ENCODE results near the gene TUBG1.

DNA sequence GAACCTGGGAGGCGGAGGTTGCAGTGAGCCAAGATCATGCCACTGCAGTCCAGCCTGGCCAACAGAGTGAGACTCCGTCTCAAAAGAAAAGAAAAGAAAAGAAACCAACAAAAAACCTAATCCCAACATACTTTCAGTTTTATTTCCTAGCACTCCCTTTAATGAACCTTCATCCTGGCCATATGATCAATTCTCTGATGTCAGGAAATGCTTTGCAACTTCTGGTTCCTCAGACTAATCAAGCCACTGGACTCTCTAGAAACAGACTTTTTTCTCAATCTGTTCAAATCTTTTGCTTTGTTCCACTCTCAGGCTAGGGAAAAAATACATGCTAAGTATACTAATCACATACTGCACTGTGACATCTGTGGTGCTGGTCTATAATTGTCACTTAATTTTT lies 18.6 kb upstream of the TUBG1 start:
- TF ChIP-seq, protein P1, sequence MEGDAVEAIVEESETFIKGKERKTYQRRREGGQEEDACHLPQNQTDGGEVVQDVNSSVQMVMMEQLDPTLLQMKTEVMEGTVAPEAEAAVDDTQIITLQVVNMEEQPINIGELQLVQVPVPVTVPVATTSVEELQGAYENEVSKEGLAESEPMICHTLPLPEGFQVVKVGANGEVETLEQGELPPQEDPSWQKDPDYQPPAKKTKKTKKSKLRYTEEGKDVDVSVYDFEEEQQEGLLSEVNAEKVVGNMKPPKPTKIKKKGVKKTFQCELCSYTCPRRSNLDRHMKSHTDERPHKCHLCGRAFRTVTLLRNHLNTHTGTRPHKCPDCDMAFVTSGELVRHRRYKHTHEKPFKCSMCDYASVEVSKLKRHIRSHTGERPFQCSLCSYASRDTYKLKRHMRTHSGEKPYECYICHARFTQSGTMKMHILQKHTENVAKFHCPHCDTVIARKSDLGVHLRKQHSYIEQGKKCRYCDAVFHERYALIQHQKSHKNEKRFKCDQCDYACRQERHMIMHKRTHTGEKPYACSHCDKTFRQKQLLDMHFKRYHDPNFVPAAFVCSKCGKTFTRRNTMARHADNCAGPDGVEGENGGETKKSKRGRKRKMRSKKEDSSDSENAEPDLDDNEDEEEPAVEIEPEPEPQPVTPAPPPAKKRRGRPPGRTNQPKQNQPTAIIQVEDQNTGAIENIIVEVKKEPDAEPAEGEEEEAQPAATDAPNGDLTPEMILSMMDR (IDR thresholded peaks at IDR 0.05 in 4 of 5, conservative IDR thresholded peaks at IDR 0.05 in 1 of 5) = no peak
- no peak for TF ChIP-seq POLR2A (IDR thresholded peaks at IDR 0.05)
